ENCODE data around the gene POM121L2. TPM values are rescaled to one million over a fixed set of nuclear protein-coding genes. Genes with fewer than 3 reads are reported as not detected.
A peak's percentile ranks its signal among the peaks of the same experiment; 100 is the strongest.

Gene POM121L2
- total and polyA plus RNA-seq, 10 of the 15 experiments (the other 5 are each of a cell fraction or from before 2014, with no cell fraction given): 0.04 TPM; not detected in 9

DNA sequence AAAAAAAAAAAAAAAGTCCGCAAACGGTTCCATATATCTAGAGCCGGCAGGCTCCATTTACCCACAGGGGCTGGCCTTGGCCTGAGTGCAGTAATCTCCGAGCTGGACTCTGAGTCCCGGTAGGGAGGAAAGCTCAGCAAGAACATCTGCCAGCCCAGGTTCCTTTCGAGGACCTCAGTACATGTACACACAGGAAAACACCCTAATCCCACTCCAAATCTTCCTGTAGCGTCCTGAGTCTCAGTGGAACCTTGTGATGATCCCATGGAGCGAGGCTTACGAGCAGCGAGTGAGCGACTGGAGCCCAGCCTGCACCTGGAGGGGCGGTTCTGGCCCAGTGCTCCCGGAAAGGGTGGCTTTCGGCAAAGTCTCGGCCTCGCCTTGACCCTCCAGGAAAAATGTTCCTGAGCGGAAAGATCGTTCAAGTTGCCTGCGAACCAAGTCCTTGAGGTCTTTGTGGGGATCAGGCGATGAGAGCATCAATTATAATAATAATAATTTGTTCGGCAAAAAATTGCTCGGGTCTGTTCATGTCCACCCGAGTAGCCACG lies 32.5 kb downstream of the POM121L2 start:
- peak overlapping the region; percentile 37; the same call in 1 of the 2 replicates for H2AFZ ChIP-seq (ENCODE audit: control insufficient read depth, low read depth, low read length)
- peak overlapping the region; percentile 66; the same call in 1 of the 2 replicates for H3K4me3 ChIP-seq
- SMC1A ChIA-PET (ENCODE audit: uncharacterized antibody, unreplicated experiment): interaction anchor here (0.8 kb wide), 1 partner anchor 622 kb away, joined by 3 read pairs; no protein-coding TSS in a partner anchor
- H3K79me2 ChIP-seq (ENCODE audit: control insufficient read depth, insufficient read depth, low read length): no peaks in the 10 kb centered on the region
- peak; percentile 61 for ATAC-seq
- H3K4me2 ChIP-seq (ENCODE audit: control insufficient read depth, insufficient read depth): peak overlapping the region; percentile 69
- H3K4me1 ChIP-seq (ENCODE audit: control insufficient read depth, insufficient read depth, low read length): no peaks in the 10 kb centered on the region
- CTCF ChIA-PET: no interaction called here
- H4K20me1 ChIP-seq (ENCODE audit: control insufficient read depth, insufficient read depth): no peaks in the 10 kb centered on the region
- FAIRE-seq: no peak
- no TSS peak for BruUV-seq (replicated peaks)
- RAD21 ChIA-PET (ENCODE audit: unreplicated experiment): no interaction called here
- no peak overlapping the region for H3K27ac ChIP-seq (ENCODE audit: control insufficient read depth, insufficient read depth)
- TF ChIP-seq STAT1 (conservative IDR thresholded peaks at IDR 0.05) (no peak), ZNF207 (IDR thresholded peaks at IDR 0.05; ENCODE audit: borderline replicate concordance) (no peak), SIX5 (IDR thresholded peaks at IDR 0.05; ENCODE audit: low read depth, low read length, severe bottlenecking) (no peak), HCFC1 (IDR thresholded peaks at IDR 0.05; ENCODE audit: low read length) (no peak), IKZF1 (conservative IDR thresholded peaks at IDR 0.05) (no peak), TCF3 (IDR thresholded peaks at IDR 0.05; ENCODE audit: borderline replicate concordance, insufficient read depth, low read depth, low read length) (no peak), ZNF622 (IDR thresholded peaks at IDR 0.05) (no peak), SMAD1 (IDR thresholded peaks at IDR 0.05; ENCODE audit: low read depth, partially characterized antibody) (no peak)
- TF ChIP-seq, protein P1, sequence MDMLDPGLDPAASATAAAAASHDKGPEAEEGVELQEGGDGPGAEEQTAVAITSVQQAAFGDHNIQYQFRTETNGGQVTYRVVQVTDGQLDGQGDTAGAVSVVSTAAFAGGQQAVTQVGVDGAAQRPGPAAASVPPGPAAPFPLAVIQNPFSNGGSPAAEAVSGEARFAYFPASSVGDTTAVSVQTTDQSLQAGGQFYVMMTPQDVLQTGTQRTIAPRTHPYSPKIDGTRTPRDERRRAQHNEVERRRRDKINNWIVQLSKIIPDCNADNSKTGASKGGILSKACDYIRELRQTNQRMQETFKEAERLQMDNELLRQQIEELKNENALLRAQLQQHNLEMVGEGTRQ (IDR thresholded peaks at IDR 0.05; ENCODE audit: borderline replicate concordance, low read depth, low read length): no peak
- TF ChIP-seq, protein P2, sequence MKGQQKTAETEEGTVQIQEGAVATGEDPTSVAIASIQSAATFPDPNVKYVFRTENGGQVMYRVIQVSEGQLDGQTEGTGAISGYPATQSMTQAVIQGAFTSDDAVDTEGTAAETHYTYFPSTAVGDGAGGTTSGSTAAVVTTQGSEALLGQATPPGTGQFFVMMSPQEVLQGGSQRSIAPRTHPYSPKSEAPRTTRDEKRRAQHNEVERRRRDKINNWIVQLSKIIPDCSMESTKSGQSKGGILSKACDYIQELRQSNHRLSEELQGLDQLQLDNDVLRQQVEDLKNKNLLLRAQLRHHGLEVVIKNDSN (IDR thresholded peaks at IDR 0.05; ENCODE audit: borderline replicate concordance, extremely low read length, insufficient read depth, low read depth, low read length): no peak
- TF ChIP-seq, protein P3, sequence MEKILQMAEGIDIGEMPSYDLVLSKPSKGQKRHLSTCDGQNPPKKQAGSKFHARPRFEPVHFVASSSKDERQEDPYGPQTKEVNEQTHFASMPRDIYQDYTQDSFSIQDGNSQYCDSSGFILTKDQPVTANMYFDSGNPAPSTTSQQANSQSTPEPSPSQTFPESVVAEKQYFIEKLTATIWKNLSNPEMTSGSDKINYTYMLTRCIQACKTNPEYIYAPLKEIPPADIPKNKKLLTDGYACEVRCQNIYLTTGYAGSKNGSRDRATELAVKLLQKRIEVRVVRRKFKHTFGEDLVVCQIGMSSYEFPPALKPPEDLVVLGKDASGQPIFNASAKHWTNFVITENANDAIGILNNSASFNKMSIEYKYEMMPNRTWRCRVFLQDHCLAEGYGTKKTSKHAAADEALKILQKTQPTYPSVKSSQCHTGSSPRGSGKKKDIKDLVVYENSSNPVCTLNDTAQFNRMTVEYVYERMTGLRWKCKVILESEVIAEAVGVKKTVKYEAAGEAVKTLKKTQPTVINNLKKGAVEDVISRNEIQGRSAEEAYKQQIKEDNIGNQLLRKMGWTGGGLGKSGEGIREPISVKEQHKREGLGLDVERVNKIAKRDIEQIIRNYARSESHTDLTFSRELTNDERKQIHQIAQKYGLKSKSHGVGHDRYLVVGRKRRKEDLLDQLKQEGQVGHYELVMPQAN (conservative IDR thresholded peaks at IDR 0.05): no peak
- TF ChIP-seq, protein P4, sequence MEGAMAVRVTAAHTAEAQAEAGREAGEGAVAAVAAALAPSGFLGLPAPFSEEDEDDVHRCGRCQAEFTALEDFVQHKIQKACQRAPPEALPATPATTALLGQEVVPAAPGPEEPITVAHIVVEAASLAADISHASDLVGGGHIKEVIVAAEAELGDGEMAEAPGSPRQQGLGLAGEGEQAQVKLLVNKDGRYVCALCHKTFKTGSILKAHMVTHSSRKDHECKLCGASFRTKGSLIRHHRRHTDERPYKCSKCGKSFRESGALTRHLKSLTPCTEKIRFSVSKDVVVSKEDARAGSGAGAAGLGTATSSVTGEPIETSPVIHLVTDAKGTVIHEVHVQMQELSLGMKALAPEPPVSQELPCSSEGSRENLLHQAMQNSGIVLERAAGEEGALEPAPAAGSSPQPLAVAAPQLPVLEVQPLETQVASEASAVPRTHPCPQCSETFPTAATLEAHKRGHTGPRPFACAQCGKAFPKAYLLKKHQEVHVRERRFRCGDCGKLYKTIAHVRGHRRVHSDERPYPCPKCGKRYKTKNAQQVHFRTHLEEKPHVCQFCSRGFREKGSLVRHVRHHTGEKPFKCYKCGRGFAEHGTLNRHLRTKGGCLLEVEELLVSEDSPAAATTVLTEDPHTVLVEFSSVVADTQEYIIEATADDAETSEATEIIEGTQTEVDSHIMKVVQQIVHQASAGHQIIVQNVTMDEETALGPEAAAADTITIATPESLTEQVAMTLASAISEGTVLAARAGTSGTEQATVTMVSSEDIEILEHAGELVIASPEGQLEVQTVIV (IDR thresholded peaks at IDR 0.05; ENCODE audit: borderline replicate concordance, partially characterized antibody): no peak
- TF ChIP-seq, protein P5, sequence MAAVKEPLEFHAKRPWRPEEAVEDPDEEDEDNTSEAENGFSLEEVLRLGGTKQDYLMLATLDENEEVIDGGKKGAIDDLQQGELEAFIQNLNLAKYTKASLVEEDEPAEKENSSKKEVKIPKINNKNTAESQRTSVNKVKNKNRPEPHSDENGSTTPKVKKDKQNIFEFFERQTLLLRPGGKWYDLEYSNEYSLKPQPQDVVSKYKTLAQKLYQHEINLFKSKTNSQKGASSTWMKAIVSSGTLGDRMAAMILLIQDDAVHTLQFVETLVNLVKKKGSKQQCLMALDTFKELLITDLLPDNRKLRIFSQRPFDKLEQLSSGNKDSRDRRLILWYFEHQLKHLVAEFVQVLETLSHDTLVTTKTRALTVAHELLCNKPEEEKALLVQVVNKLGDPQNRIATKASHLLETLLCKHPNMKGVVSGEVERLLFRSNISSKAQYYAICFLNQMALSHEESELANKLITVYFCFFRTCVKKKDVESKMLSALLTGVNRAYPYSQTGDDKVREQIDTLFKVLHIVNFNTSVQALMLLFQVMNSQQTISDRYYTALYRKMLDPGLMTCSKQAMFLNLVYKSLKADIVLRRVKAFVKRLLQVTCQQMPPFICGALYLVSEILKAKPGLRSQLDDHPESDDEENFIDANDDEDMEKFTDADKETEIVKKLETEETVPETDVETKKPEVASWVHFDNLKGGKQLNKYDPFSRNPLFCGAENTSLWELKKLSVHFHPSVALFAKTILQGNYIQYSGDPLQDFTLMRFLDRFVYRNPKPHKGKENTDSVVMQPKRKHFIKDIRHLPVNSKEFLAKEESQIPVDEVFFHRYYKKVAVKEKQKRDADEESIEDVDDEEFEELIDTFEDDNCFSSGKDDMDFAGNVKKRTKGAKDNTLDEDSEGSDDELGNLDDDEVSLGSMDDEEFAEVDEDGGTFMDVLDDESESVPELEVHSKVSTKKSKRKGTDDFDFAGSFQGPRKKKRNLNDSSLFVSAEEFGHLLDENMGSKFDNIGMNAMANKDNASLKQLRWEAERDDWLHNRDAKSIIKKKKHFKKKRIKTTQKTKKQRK (IDR thresholded peaks at IDR 0.05; ENCODE audit: low read depth, low read length): no peak
- WGBS (ENCODE audit: insufficient coverage, insufficient replicate concordance, low lambda C conversion rate, missing lambda C conversion rate): 30% methylated on average over 24 of the region's 24 CpGs
- POLR2A ChIA-PET: no interaction called here
- H3K9me3 ChIP-seq (replicated peaks; ENCODE audit: control insufficient read depth, insufficient read depth, low read length): peaks cover 9% of the 10 kb centered on the region; the same call in 2 of the 3 replicates
- no peaks in the 10 kb centered on the region for H3K36me3 ChIP-seq (ENCODE audit: control insufficient read depth in 2 of 2, insufficient read depth in 2 of 2, low read length in 1 of 2)
- H3K9ac ChIP-seq (ENCODE audit: control insufficient read depth, insufficient read depth, low read length): no peak overlapping the region
- in situ Hi-C loops (cut with MboI): no loop called here
- no peaks in the 10 kb centered on the region; a peak in 1 of 4 replicates for H3K27me3 ChIP-seq (replicated peaks in 1 of 2; ENCODE audit: control insufficient read depth in 2 of 2, insufficient read depth in 2 of 2, low read length in 1 of 2)
- intact Hi-C loops (cut with micrococcal nuclease; ENCODE audit: unreplicated experiment): no loop called here
- DNase-seq (ENCODE audit: low read depth, low spot score): no peak

Data from GM12878 (cell line).